Hepatocyte (in vitro differentiated cells): ENCODE data around the gene SCAMP2. TPM values are rescaled to one million over a fixed set of nuclear protein-coding genes. Genes with fewer than 3 reads are reported as not detected.

Experiments used
- DNase-seq: peaks from one replicate; pipeline ENCODE4 v3.0.0-alpha.2; 2016; ENCODE audit warnings: low spot score
- H2AFZ ChIP-seq: fragments of 200-600 bp; sonication (generic); 2 replicates; pipeline ENCODE4 v1.6.0; 2016; ENCODE audit warnings: antibody characterized with exemption, mild to moderate bottlenecking
- H3K27ac ChIP-seq: fragments of 200-600 bp; sonication (generic); 2 replicates; pipeline ENCODE4 v1.5.1; 2016; ENCODE audit warnings: mild to moderate bottlenecking
- H3K27me3 ChIP-seq: fragments of 200-600 bp; sonication (generic); 2 replicates; pipeline ENCODE4 v1.6.1; 2016
- H3K36me3 ChIP-seq: fragments of 200-600 bp; sonication (generic); replicated peaks from 2 replicates; pipeline ENCODE4 v1.5.1; 2016; ENCODE audit warnings: low read depth; ENCODE audit not compliant: insufficient read depth
- H3K4me1 ChIP-seq: fragments of 200-600 bp; sonication (generic); 2 replicates; pipeline ENCODE4 v1.5.1; 2016; ENCODE audit warnings: mild to moderate bottlenecking, moderate library complexity; ENCODE audit not compliant: insufficient read depth
- H3K4me2 ChIP-seq: fragments of 200-600 bp; sonication (generic); 2 replicates; pipeline ENCODE4 v1.6.0; 2016
- H3K4me3 ChIP-seq: fragments of 200-600 bp; sonication (generic); 2 replicates; pipeline ENCODE4 v1.5.1; 2016; ENCODE audit warnings: mild to moderate bottlenecking
- H3K79me2 ChIP-seq: fragments of 200-600 bp; sonication (generic); 2 replicates; pipeline ENCODE4 v1.6.0; 2017; ENCODE audit warnings: mild to moderate bottlenecking
- H3K9me2 ChIP-seq: fragments of 200-600 bp; sonication (generic); replicated peaks from 2 replicates; pipeline ENCODE4 v1.6.0; 2017; ENCODE audit warnings: mild to moderate bottlenecking; ENCODE audit not compliant: insufficient read depth
- H3K9me3 ChIP-seq: fragments of 200-600 bp; sonication (generic); 2 replicates; pipeline ENCODE4 v1.5.1; 2016; ENCODE audit warnings: low read depth, mild to moderate bottlenecking
- H4K20me1 ChIP-seq: fragments of 200-600 bp; sonication (generic); 2 replicates; pipeline ENCODE4 v1.6.0; 2016; ENCODE audit warnings: mild to moderate bottlenecking; ENCODE audit not compliant: insufficient read depth, poor library complexity, severe bottlenecking
- CTCF ChIP-seq: fragments of 200-600 bp; sonication (generic); IDR thresholded peaks from 2 replicates; pipeline ENCODE4 v1.5.1; 2016; ENCODE audit warnings: antibody characterized with exemption, mild to moderate bottlenecking; ENCODE audit not compliant: poor library complexity
- EZH2 ChIP-seq: fragments of 200-600 bp; sonication (generic); IDR thresholded peaks from 2 replicates; pipeline ENCODE4 v1.6.1; 2016; ENCODE audit warnings: antibody characterized with exemption, mild to moderate bottlenecking, borderline replicate concordance
- EZH2phosphoT487 ChIP-seq: fragments of 200-600 bp; sonication (generic); IDR thresholded peaks from one replicate; pipeline ENCODE4 v1.6.1; 2018; ENCODE audit warnings: antibody characterized with exemption, mild to moderate bottlenecking, low read depth, moderate library complexity; ENCODE audit not compliant: unreplicated experiment, severe bottlenecking
- whole genome bisulfite sequencing: methylation state at CpG from one replicate; pipeline ENCODE4 v1.1.6; 2016; ENCODE audit warnings: low lambda C conversion rate; ENCODE audit errors: missing lambda C conversion rate; 5-methylcytosine and 5-hydroxymethylcytosine counted together
- polyA plus RNA-seq: library from polyadenylated mRNA; unstranded; fragments of >200 nt; fragmentation: Nextera tagmentation; extraction: Ambion mirVana; gene quantifications from 2 replicates; pipeline ENCODE4 v1.2.1, GENCODE V29; 2016
- total RNA-seq: library from RNA; depleted of rRNA; stranded (reverse); fragments of >200 nt; gene quantifications from 2 replicates; pipeline ENCODE4 v1.2.3, GENCODE V29; 2014

Gene SCAMP2
- total and polyA plus RNA-seq, 2 experiments from 2014 or later, result 64.0 to 130 TPM

DNA sequence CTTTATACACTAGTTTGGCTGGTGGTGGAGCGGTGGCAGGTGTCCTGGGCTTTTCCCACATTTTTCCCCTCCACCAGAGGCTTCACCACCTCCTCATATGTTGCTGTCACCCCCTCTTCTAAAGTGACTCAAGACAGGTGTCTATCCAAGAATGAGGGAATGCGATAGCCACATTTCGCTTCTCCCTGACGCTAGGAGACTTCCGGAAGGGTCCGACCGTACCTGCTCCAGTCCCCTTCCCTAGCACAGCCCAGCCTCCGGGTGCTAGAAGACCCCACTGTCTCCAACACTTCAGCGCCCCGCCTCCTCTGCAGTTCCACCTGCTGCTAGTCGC is 496 bp downstream of the SCAMP2 start:
- H3K36me3 ChIP-seq, result no peaks in the 10 kb centered on the region
- WGBS, result 2% methylated on average over 11 of the region's 11 CpGs
- peaks cover 32% of the 10 kb centered on the region for H4K20me1 ChIP-seq
- H3K4me1 ChIP-seq, result peaks cover 46% of the 10 kb centered on the region
- H3K4me3 ChIP-seq, result peak overlapping the region; percentile 84
- H3K27me3 ChIP-seq, result no peaks in the 10 kb centered on the region
- H3K4me2 ChIP-seq, result peak overlapping the region; percentile 91
- H3K9me2 ChIP-seq, result no peaks in the 10 kb centered on the region
- H2AFZ ChIP-seq, result no peak overlapping the region
- no peaks in the 10 kb centered on the region for H3K9me3 ChIP-seq
- TF ChIP-seq CTCF (no peak), EZH2 (no peak), EZH2phosphoT487 (no peak)
- peaks cover 48% of the 10 kb centered on the region for H3K79me2 ChIP-seq
- H3K27ac ChIP-seq, result peak overlapping the region; percentile 98
- DNase-seq, result no peak

- H2AFZ ChIP-seq, result no peak overlapping the region
- peak overlapping the region; percentile 91 for H3K4me2 ChIP-seq
- peaks cover 65% of the 10 kb centered on the region for H3K4me1 ChIP-seq
- H3K9me3 ChIP-seq, result no peaks in the 10 kb centered on the region
- peaks cover 43% of the 10 kb centered on the region for H4K20me1 ChIP-seq
- peak overlapping the region; percentile 98 for H3K27ac ChIP-seq
- no peak for TF ChIP-seq EZH2phosphoT487
- no peak for TF ChIP-seq EZH2
- no peak for TF ChIP-seq CTCF
- peaks cover 67% of the 10 kb centered on the region for H3K79me2 ChIP-seq
- WGBS, result 43% methylated on average over 6 of the region's 6 CpGs
- H3K9me2 ChIP-seq, result no peaks in the 10 kb centered on the region
- no peaks in the 10 kb centered on the region for H3K27me3 ChIP-seq
- peak; percentile 49 for DNase-seq
- H3K36me3 ChIP-seq, result no peaks in the 10 kb centered on the region
- no peak overlapping the region for H3K4me3 ChIP-seq
These were observed 2.5 kb downstream of the SCAMP2 start for GRCh38 chr15:74870436-74871215.

DNA sequence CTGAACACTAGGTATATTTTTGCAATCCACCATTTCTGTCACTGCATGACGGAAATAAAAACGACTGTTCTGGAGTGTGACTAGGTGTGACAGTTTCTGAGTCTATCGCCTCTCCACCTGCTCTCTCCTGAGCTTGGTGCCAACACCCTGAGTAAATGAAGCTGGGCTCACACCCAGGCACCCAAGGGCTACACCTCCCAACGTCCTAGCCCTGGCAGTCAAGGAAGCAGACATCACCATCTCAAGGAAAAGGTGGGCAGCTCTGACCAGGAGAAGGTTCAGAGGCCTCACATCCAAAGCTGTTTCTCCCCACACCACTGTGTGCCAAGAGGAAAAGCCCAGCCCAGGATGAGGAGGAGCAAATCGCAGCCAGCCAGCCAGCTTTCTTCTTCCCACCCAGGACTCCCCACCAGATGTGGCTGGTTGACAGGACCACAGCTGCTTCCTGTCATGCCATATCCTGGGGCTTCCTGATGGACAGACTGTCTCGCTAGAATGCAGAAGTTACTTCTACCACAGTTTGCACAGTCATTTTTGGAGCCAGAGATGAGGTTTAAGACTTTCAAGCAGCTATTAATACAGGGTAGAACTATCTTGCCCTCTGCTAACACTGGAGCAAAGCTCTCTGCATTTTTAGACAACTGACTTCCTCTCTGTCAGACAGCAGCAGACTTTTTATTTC is 3.3 kb downstream of the SCAMP2 start:
- DNase-seq, result peak; percentile 24
- H2AFZ ChIP-seq, result no peak overlapping the region
- H4K20me1 ChIP-seq, result peaks cover 50% of the 10 kb centered on the region
- peak overlapping the region; percentile 98 for H3K27ac ChIP-seq
- no peaks in the 10 kb centered on the region for H3K36me3 ChIP-seq
- TF ChIP-seq EZH2phosphoT487 (no peak), CTCF (no peak), EZH2 (no peak)
- H3K4me1 ChIP-seq, result peaks cover 71% of the 10 kb centered on the region
- H3K4me3 ChIP-seq, result no peak overlapping the region
- no peaks in the 10 kb centered on the region for H3K9me2 ChIP-seq
- H3K27me3 ChIP-seq, result no peaks in the 10 kb centered on the region
- no peaks in the 10 kb centered on the region for H3K9me3 ChIP-seq
- WGBS, result 81% methylated on average over 6 of the region's 6 CpGs
- H3K79me2 ChIP-seq, result peaks cover 74% of the 10 kb centered on the region
- H3K4me2 ChIP-seq, result peak overlapping the region; percentile 91
